ENCODE results near the gene KRTAP10-1. TPM values are rescaled to one million over a fixed set of nuclear protein-coding genes. Genes with fewer than 3 reads are reported as not detected.

Gene KRTAP10-1, protein sequence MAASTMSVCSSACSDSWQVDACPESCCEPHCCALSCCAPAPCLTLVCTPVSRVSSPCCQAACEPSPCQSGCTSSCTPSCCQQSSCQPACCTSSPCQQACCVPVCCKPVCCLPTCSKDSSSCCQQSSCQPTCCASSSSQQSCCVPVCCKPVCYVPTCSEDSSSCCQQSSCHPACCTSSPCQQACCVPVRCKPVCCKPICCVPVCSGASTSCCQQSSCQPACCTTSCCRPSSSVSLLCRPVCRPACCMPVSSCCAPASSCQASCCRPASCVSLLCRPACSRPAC
- total RNA-seq (2022; extraction: Qiagen RNA extraction), result not detected in 5 replicates

DNA sequence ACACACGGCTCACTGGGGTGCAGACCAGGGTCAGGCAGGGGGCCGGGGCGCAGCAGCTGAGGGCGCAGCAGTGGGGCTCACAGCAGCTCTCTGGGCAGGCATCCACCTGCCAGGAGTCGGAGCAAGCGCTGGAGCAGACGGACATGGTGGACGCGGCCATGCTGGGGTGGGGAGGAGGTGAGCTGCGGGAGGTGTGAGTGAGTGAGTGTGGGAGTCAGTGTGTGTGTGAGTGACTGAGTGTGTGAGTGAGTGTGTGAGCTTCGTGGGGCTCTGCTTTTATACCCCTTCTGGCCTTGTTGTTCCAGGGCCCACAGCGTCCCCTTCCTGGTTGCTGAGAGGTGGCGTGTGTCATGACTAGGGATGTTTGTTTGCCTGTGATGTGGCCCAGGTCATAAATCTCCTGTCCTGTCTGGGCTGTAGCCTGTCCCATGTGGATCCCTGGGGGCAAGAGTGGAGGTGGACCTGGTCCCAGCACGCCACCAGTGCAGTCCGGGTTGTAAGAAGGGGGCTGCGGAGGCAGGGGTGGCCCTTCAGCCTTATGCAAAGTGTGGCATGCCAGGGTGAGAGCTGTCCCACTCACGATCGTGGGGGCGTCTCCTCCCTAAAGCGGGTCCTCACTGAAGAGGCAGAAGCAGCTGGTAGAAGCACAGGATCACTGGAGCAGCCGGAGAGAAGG lies at the start of gene KRTAP10-1:
Gene KRTAP10-1, minus strand, starts transcription at position 205 of the 676 bp plus-strand sequence. Its CDS starts 45 bp downstream, at position 160.

DNA sequence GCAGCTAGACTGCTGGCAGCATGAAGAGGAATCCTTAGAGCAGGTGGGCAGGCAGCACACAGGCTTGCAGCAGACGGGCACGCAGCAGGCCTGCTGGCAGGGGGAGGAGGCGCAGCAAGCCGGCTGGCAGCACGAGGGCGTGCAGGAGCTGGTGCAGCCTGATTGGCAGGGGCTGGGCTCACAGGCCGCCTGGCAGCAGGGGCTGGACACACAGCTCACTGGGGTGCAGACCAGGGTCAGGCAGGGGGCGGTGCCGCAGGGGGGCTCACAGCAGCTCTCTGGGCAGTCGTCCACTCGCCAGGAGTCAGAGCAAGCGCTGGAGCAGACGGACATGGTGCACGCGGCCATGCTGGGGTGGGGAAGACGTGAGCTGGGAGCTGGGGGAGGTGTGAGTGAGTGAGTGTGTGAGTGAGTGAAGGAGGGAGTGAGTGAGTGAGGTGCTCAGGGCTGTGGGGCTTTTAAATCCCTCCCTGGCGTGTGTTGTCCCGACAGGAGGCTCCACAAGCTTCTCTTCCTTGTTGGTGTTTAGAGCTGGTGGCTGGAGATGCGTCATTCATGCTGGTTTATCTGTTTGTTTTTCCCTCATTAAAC lies 40.3 kb upstream of the KRTAP10-1 start, which contains the start of gene KRTAP10-5:
Gene KRTAP10-5, minus strand, starts transcription at position 374 of the 591 bp plus-strand sequence. Its CDS starts 26 bp downstream, at position 348.

DNA sequence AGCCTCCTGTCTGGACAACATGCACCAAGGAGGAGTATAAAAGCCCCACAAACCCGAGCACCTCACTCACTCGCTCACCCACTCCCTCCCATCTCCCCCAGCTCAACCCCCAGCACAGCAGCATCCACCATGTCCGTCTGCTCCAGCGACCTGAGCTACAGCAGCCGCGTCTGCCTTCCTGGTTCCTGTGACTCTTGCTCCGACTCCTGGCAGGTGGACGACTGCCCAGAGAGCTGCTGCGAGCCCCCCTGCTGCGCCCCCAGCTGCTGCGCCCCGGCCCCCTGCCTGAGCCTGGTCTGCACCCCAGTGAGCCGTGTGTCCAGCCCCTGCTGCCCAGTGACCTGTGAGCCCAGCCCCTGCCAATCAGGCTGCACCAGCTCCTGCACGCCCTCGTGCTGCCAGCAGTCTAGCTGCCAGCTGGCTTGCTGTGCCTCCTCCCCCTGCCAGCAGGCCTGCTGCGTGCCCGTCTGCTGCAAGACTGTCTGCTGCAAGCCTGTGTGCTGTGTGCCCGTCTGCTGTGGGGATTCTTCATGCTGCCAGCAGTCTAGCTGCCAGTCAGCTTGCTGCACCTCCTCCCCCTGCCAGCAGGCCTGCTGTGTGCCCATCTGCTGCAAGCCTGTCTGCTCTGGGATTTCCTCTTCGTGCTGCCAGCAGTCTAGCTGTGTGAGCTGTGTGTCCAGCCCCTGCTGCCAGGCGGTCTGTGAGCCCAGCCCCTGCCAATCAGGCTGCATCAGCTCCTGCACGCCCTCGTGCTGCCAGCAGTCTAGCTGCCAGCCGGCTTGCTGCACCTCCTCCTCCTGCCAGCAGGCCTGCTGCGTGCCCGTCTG lies 33.8 kb upstream of the KRTAP10-1 start, which contains the start of gene KRTAP10-4:
Gene KRTAP10-4, plus strand, starts transcription at position 100 of the 827 bp plus-strand sequence. Its CDS starts 30 bp downstream, at position 130.

DNA sequence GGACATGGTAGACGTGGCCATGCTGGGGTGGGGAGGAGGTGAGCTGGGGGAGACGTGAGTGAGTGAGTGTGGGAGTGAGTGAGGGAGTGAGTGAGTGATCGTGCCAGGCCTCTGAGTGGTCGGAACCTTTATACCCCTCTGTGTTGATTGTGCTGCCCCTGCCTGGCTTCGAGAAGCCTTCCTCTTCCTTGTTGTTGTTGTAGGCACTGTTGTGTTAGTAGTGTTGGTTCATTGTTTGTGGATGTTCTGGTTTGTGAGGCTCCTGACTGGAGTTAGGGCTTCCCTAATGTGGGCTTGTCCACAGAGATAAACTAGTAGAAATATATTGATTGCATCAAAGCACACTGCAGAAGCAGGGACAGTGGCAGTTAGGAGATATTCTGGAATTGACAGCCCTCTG lies 18.7 kb upstream of the KRTAP10-1 start, which contains the start of gene KRTAP10-3:
Gene KRTAP10-3, minus strand, starts transcription at position 101 of the 400 bp plus-strand sequence. Its CDS starts 80 bp downstream, at position 21.

DNA sequence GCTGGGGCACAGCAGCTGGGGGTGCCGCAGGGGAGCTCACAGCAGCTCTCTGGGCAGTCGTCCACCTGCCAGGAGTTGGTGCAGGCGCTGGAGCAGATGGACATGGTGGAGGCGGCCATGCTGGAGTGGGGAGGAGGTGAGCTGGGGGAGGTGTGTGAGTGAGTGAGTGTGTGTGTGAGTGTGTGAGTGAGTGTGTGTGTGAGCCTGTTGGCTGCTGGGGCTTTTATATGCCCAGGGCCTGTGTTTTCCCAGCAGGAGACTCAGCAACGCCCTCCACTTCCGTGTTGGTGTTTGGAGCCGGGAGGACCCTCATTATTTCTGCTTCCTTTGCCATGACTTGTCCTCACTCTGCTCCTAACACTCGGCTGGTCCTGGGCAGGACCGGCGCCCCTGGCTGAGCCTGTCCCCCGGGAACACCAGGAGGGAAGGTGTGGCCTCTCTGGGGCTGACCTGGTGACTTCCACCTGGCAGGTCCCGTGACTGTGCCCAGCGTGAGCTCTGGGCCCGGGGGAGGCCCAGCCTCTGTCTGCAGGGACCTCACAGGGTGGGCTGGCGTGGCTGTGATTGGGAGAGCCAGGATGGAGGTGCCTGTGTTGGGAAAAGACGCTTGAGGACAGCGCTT lies 11.5 kb upstream of the KRTAP10-1 start, which contains the start of gene KRTAP10-2:
Gene KRTAP10-2, minus strand, starts transcription at position 166 of the 622 bp plus-strand sequence. Its CDS starts 47 bp downstream, at position 119.

Other genes starting within 250 kb of the KRTAP10-1 start
- gene PFKL, start 240.1 kb downstream of the KRTAP10-1 start, total RNA-seq (2022; extraction: Qiagen RNA extraction), result 44.1 to 61.1 TPM (median 47.5 TPM) in 5 replicates
- gene CFAP410, start 200.8 kb downstream of the KRTAP10-1 start, total RNA-seq (2022; extraction: Qiagen RNA extraction), result 5.9 to 8.9 TPM (median 7.9 TPM) in 5 replicates
- gene TRPM2, start 186.6 kb downstream of the KRTAP10-1 start, total RNA-seq (2022; extraction: Qiagen RNA extraction), result 6.7 to 10.5 TPM (median 8.3 TPM) in 5 replicates
- gene LRRC3, start 84.7 kb downstream of the KRTAP10-1 start, total RNA-seq (2022; extraction: Qiagen RNA extraction), result 1.7 to 2.3 TPM (median 2.2 TPM) in 5 replicates
- gene KRTAP10-2, start 11.3 kb upstream of the KRTAP10-1 start, total RNA-seq (2022; extraction: Qiagen RNA extraction), result not detected in 5 replicates
- not detected in 5 replicates for gene KRTAP10-3, start 18.6 kb upstream of the KRTAP10-1 start, total RNA-seq (2022; extraction: Qiagen RNA extraction)
- not detected in 5 replicates for gene KRTAP10-4, start 33.5 kb upstream of the KRTAP10-1 start, total RNA-seq (2022; extraction: Qiagen RNA extraction)
- gene KRTAP10-5, start 40.4 kb upstream of the KRTAP10-1 start, total RNA-seq (2022; extraction: Qiagen RNA extraction), result not detected in 5 replicates
- gene KRTAP10-6, start 52.3 kb upstream of the KRTAP10-1 start, total RNA-seq (2022; extraction: Qiagen RNA extraction), result not detected in 5 replicates
- gene KRTAP10-7, start 60.4 kb upstream of the KRTAP10-1 start, total RNA-seq (2022; extraction: Qiagen RNA extraction), result not detected in 5 replicates
- gene KRTAP10-8, start 71.9 kb upstream of the KRTAP10-1 start, total RNA-seq (2022; extraction: Qiagen RNA extraction), result not detected in 5 replicates
- gene KRTAP10-9, start 86.9 kb upstream of the KRTAP10-1 start, total RNA-seq (2022; extraction: Qiagen RNA extraction), result not detected in 5 replicates
- not detected in 5 replicates for gene KRTAP10-10, start 97.2 kb upstream of the KRTAP10-1 start, total RNA-seq (2022; extraction: Qiagen RNA extraction)
- not detected in 5 replicates for gene KRTAP10-11, start 106.2 kb upstream of the KRTAP10-1 start, total RNA-seq (2022; extraction: Qiagen RNA extraction)
- gene KRTAP12-4, start 114.5 kb upstream of the KRTAP10-1 start, total RNA-seq (2022; extraction: Qiagen RNA extraction), result not detected in 5 replicates
- gene KRTAP12-3, start 117.7 kb upstream of the KRTAP10-1 start, total RNA-seq (2022; extraction: Qiagen RNA extraction), result not detected in 5 replicates
- gene KRTAP12-2, start 126.7 kb upstream of the KRTAP10-1 start, total RNA-seq (2022; extraction: Qiagen RNA extraction), result not detected in 5 replicates
- not detected in 5 replicates for gene KRTAP12-1, start 142.0 kb upstream of the KRTAP10-1 start, total RNA-seq (2022; extraction: Qiagen RNA extraction)
- not detected in 5 replicates for gene KRTAP10-12, start 157.0 kb upstream of the KRTAP10-1 start, total RNA-seq (2022; extraction: Qiagen RNA extraction)
- not detected in 5 replicates for gene TSPEAR, start 171.4 kb upstream of the KRTAP10-1 start, total RNA-seq (2022; extraction: Qiagen RNA extraction)